Natural killer cell (primary cell): ENCODE data around the gene CCDC93. TPM values are rescaled to one million over a fixed set of nuclear protein-coding genes. Genes with fewer than 3 reads are reported as not detected.
A peak's percentile ranks its signal among the peaks of the same experiment; 100 is the strongest.
"Not testable (repeated sequence)": the region's sequence is repeated elsewhere in the genome, so short reads cannot be mapped to it uniquely, and the experiment has no call there.

Experiments
- ATAC-seq, 3 donors: fragments of 150-1000 bp in 2 of 3; fragments of 200-7000 bp in 1 of 3; cut with Tn5 transposase; 1 replicate in 1 of 3; 2 replicates in 2 of 3; pipeline ENCODE4 v1.10.0; 2021; ENCODE audit warnings: mild to moderate bottlenecking in 2 of 3, moderate library complexity in 2 of 3
- DNase-seq, 2 donors: peaks; one replicate each; pipeline versions ENCODE4 v3.0.0 to v3.0.0-alpha.2; 2013 to 2021; ENCODE audit warnings: mixed read lengths in 1 of 2
- H3K27ac ChIP-seq: one replicate; pipeline ENCODE4 v1.5.1; 2013; ENCODE audit warnings: mild to moderate bottlenecking, low read length
- H3K27me3 ChIP-seq: one replicate; pipeline ENCODE4 v1.6.1; 2013; ENCODE audit warnings: low read length; ENCODE audit not compliant: control insufficient read depth, insufficient read depth
- H3K36me3 ChIP-seq: one replicate; pipeline ENCODE4 v1.6.1; 2013; ENCODE audit warnings: low read length; ENCODE audit not compliant: control insufficient read depth, insufficient read depth
- H3K4me1 ChIP-seq: one replicate; pipeline ENCODE4 v1.6.1; 2013; ENCODE audit warnings: low read length; ENCODE audit not compliant: control insufficient read depth, insufficient read depth
- H3K4me3 ChIP-seq: one replicate; pipeline ENCODE4 v1.5.1; 2013; ENCODE audit warnings: low read length
- H3K9me3 ChIP-seq: one replicate; pipeline ENCODE4 v1.6.1; 2013; ENCODE audit warnings: low read length; ENCODE audit not compliant: control insufficient read depth, insufficient read depth
- H3K27ac Mint-ChIP-seq, 2 donors: one replicate each; pipeline ENCODE4 v1.8.0; 2022; ENCODE audit warnings: mild to moderate bottlenecking in 2 of 2, mixed read lengths in 2 of 2, moderate library complexity in 1 of 2
- H3K27me3 Mint-ChIP-seq, 2 donors: one replicate each; pipeline ENCODE4 v1.8.0; 2022; ENCODE audit warnings: low read depth in 2 of 2, mixed read lengths in 2 of 2
- H3K36me3 Mint-ChIP-seq: one replicate; pipeline ENCODE4 v1.8.0; 2022; ENCODE audit warnings: mixed read lengths
- H3K4me1 Mint-ChIP-seq, 2 donors: one replicate each; pipeline ENCODE4 v1.8.0; 2022; ENCODE audit warnings: mixed read lengths in 2 of 2
- H3K4me3 Mint-ChIP-seq: one replicate; pipeline ENCODE4 v1.8.0; 2022; ENCODE audit warnings: mild to moderate bottlenecking, moderate library complexity, mixed read lengths
- H3K9me3 Mint-ChIP-seq, 2 donors: one replicate each; pipeline ENCODE4 v1.8.0; 2022; ENCODE audit warnings: mixed read lengths in 2 of 2
- WGBS: methylation state at CpG from one replicate; pipeline ENCODE4 v1.1.7; 2013; ENCODE audit warnings: missing lambda C conversion rate; ENCODE audit not compliant: insufficient coverage; 5-methylcytosine and 5-hydroxymethylcytosine counted together
- intact Hi-C: fragments of 100-400 bp; cut with micrococcal nuclease; formaldehyde crosslinking; loops from one replicate; pipeline ENCODE4 v1.14.2; 2022
- total RNA-seq, 4 donors: library from RNA; stranded (reverse); fragments of 120-200 nt in 1 of 4; gene quantifications; one replicate each; pipeline versions ENCODE4 v1.2.3 to v1.2.4, GENCODE V29; 2013 to 2022
- TF ChIP-seq, protein P1 (sequence below): fragments of 200-600 bp; IDR thresholded peaks from one replicate; pipeline ENCODE4 v1.8.0; 2022; ENCODE audit warnings: antibody characterized with exemption

CCDC93 gene
- total RNA-seq, 3 donors from 2014 or later (not counting 1 experiment from before 2014, with no cell fraction given) = 58.6 to 68.6 (median 67.4) TPM

DNA sequence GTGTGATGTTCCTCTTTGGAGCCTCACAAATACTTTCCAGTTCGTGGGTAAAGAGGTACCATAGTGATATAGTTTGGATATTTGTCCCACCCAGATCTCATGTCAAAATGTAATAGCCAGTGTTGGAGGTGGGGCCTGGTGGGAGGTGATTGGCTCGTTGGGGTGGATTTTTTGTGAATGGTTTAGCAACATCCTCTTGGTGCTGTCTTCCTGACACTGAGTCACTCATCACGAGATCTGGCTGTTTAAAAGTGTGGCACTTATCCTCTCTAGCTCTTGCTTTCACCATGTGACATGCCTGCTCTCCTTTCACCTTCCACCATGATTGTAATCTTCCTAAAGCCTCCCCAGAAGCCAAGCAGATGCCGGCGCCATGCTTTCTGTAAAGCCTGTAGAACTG is 3.0 kb upstream of the CCDC93 start:
- ATAC-seq = no peak
- Histone ChIP-seq H3K27ac (no peak overlapping the region), H3K27me3 (no peaks in the 10 kb centered on the region), H3K36me3 (no peaks in the 10 kb centered on the region), H3K4me3 (no peak overlapping the region), H3K9me3 (no peaks in the 10 kb centered on the region), H3K4me1 (peaks cover 16% of the 10 kb centered on the region)
- TF ChIP-seq, protein P1, sequence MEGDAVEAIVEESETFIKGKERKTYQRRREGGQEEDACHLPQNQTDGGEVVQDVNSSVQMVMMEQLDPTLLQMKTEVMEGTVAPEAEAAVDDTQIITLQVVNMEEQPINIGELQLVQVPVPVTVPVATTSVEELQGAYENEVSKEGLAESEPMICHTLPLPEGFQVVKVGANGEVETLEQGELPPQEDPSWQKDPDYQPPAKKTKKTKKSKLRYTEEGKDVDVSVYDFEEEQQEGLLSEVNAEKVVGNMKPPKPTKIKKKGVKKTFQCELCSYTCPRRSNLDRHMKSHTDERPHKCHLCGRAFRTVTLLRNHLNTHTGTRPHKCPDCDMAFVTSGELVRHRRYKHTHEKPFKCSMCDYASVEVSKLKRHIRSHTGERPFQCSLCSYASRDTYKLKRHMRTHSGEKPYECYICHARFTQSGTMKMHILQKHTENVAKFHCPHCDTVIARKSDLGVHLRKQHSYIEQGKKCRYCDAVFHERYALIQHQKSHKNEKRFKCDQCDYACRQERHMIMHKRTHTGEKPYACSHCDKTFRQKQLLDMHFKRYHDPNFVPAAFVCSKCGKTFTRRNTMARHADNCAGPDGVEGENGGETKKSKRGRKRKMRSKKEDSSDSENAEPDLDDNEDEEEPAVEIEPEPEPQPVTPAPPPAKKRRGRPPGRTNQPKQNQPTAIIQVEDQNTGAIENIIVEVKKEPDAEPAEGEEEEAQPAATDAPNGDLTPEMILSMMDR = no peak
- intact Hi-C loops = no loop called here
- Mint-ChIP-seq H3K27me3 (peaks cover 21 to 45% of the 10 kb centered on the region in 2 donors), H3K4me1 (peaks cover 11 to 18% of the 10 kb centered on the region in 2 donors), H3K27ac (no peak overlapping the region), H3K9me3 (no peaks in the 10 kb centered on the region), H3K4me3 (no peak overlapping the region), H3K36me3 (no peaks in the 10 kb centered on the region)
- DNase-seq = peak in 1 of 2 donors; percentile 19
- 56% methylated on average over 3 of the region's 5 CpGs for WGBS

DNA sequence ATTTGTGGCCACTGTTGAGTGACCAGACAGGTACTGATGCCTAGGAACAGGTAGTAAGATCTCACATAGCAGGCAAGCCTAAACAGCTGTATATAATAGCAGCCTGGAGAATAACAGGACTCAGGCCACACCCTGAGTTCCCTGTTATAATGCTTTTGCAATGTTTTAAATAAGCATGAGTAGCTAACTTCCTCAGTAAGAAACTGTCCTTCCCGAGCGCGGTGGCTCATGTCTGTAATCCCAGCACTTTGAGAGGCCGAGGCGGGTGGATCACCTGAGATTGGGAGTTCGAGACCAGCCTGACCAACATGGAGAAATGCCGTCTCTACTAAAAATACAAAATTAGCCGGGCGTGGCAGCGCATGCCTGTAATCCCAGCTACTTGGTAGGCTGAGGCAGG is 1.9 kb upstream of the CCDC93 start:
- not testable (repeated sequence) for H3K36me3 Mint-ChIP-seq, H3K36me3 ChIP-seq, H3K9me3 ChIP-seq, DNase-seq, ATAC-seq, H3K27ac Mint-ChIP-seq, H3K9me3 Mint-ChIP-seq, H3K27me3 ChIP-seq, H3K4me3 ChIP-seq, H3K27ac ChIP-seq
- 92% methylated on average over 10 of the region's 10 CpGs for WGBS
- peaks cover 16% of the 10 kb centered on the region for H3K4me1 ChIP-seq
- intact Hi-C loops = loop anchor here (2.0 kb wide), 1 partner anchor 73 kb away; the partner anchor contains the start of gene INSIG2
- Mint-ChIP-seq H3K27me3 (peaks cover 19 to 34% of the 10 kb centered on the region in 2 donors), H3K4me1 (peaks cover 18 to 22% of the 10 kb centered on the region in 2 donors), H3K4me3 (peak overlapping the region; percentile 10)

DNA sequence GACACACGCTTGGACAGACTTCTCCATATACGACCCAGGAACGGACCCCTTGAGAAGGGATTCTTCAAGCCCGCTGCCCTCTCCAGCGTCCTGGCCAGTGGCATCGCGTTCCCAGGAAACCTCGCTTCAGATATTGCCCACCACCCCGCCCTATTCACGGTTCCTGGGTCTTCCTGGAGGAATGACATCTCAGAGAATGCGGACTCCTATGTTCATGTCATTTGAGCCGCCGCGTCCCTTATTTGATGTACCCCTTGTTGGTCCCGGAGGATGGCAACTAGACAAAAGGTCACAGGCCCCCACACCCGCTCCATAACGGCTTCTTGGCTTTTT is 588 bp upstream of the CCDC93 start:
- peak overlapping the region; percentile 49 for H3K27ac ChIP-seq
- ATAC-seq (no peak), DNase-seq (no peak)
- peaks cover 16% of the 10 kb centered on the region for H3K4me1 ChIP-seq
- no peaks in the 10 kb centered on the region for H3K9me3 ChIP-seq
- Mint-ChIP-seq H3K36me3 (no peaks in the 10 kb centered on the region), H3K27me3 (peaks cover 17 to 28% of the 10 kb centered on the region in 2 donors), H3K4me1 (peaks cover 25 to 30% of the 10 kb centered on the region in 2 donors), H3K27ac (peak overlapping the region; percentile 81 to 85), H3K4me3 (peak overlapping the region; percentile 89), H3K9me3 (no peaks in the 10 kb centered on the region)
- H3K27me3 ChIP-seq = no peaks in the 10 kb centered on the region
- 1% methylated on average over 17 of the region's 17 CpGs for WGBS
- TF ChIP-seq, protein P1 = no peak
- H3K36me3 ChIP-seq = no peaks in the 10 kb centered on the region
- peak overlapping the region; percentile 100 for H3K4me3 ChIP-seq
- intact Hi-C loops = loop anchor here (2.0 kb wide), 1 partner anchor 74 kb away; the partner anchor contains the start of gene INSIG2

DNA sequence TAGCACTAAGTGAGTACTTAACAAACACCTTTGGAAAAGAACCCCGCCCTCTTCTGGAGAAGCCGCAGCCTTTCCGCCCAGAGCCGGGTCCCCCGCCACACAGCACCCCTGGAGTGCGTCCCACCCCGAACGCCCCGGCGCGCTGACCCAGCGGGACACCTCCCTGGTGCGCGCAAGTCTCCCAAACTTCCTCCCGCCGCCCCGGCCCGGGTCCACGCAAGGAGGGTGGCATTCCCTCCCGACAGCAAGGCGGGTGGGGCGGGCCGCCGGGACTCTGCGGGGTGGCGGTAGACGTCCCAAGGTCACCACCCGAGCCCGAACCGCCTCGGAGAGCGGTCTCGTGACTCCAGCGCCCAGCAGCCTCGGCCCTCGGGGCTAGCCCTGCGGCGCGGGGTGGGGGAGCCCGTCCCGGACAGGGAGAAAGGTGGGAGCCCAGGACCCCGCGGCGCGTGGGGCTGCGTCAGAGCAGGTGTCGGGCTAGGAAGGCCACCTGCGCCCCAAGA is 598 bp downstream of the CCDC93 start:
- peaks cover 7 to 16% of the 10 kb centered on the region in 2 donors for H3K27me3 Mint-ChIP-seq
- peaks cover 16% of the 10 kb centered on the region for H3K4me1 ChIP-seq
- peak overlapping the region; percentile 81 to 85 for H3K27ac Mint-ChIP-seq
- intact Hi-C loops = no loop called here
- peak overlapping the region; percentile 100 for H3K4me3 ChIP-seq
- WGBS = 0% methylated on average over 48 of the region's 48 CpGs
- no peaks in the 10 kb centered on the region for H3K36me3 Mint-ChIP-seq
- H3K27ac ChIP-seq = peak overlapping the region; percentile 99
- no peaks in the 10 kb centered on the region for H3K9me3 ChIP-seq
- H3K36me3 ChIP-seq = peaks cover 3% of the 10 kb centered on the region
- peaks cover 25 to 30% of the 10 kb centered on the region in 2 donors for H3K4me1 Mint-ChIP-seq
- TF ChIP-seq, protein P1 = no peak
- ATAC-seq (peak; percentile 27 to 34 (median 29)), DNase-seq (peak; percentile 39 to 45)
- no peaks in the 10 kb centered on the region for H3K9me3 Mint-ChIP-seq
- H3K27me3 ChIP-seq = no peaks in the 10 kb centered on the region
- peak overlapping the region; percentile 85 for H3K4me3 Mint-ChIP-seq
